H9 (cell line): ENCODE data around the gene RNPEPL1. TPM values are rescaled to one million over a fixed set of nuclear protein-coding genes. Genes with fewer than 3 reads are reported as not detected.

ENCODE experiments used
- DNase-seq: peaks from one replicate; pipeline ENCODE4 v3.0.0-alpha.2; 2017
- H2AFZ ChIP-seq: one replicate; pipeline ENCODE4 v1.6.1; 2013; ENCODE audit warnings: mild to moderate bottlenecking, low read length, control low read depth, moderate library complexity
- H2AK5ac ChIP-seq: 2 replicates; pipeline ENCODE4 v1.6.1; 2013; ENCODE audit warnings: low read length, control low read depth, mixed read lengths; ENCODE audit not compliant: insufficient read length
- H2BK120ac ChIP-seq: one replicate; pipeline ENCODE4 v1.6.1; 2013; ENCODE audit warnings: low read depth, mild to moderate bottlenecking, low read length, control low read depth, inconsistent platforms; ENCODE audit not compliant: poor library complexity, severe bottlenecking
- H2BK12ac ChIP-seq: 2 replicates; pipeline ENCODE4 v1.6.1; 2013; ENCODE audit warnings: low read length, control low read depth, mixed read lengths, low read depth; ENCODE audit not compliant: insufficient read length
- H2BK15ac ChIP-seq: 2 replicates; pipeline ENCODE4 v1.6.1; 2013; ENCODE audit warnings: low read depth, low read length, control low read depth
- H2BK20ac ChIP-seq: one replicate; pipeline ENCODE4 v1.6.1; 2013; ENCODE audit warnings: low read depth, mild to moderate bottlenecking, low read length, control low read depth, inconsistent platforms; ENCODE audit not compliant: poor library complexity, severe bottlenecking
- H2BK5ac ChIP-seq: 2 replicates; pipeline ENCODE4 v1.6.1; 2013; ENCODE audit warnings: low read length, control low read depth, mixed read lengths; ENCODE audit not compliant: insufficient read length
- H3K14ac ChIP-seq: 2 replicates; pipeline ENCODE4 v1.6.1; 2013; ENCODE audit warnings: low read length, control low read depth; ENCODE audit not compliant: insufficient read depth
- H3K18ac ChIP-seq: 2 replicates; pipeline ENCODE4 v1.6.1; 2013; ENCODE audit warnings: low read depth, mild to moderate bottlenecking, mixed read lengths, low read length, control low read depth; ENCODE audit not compliant: insufficient read length
- H3K23ac ChIP-seq: 2 replicates; pipeline ENCODE4 v1.6.1; 2013; ENCODE audit warnings: low read length, control low read depth, mixed read lengths, low read depth; ENCODE audit not compliant: insufficient read length
- H3K23me2 ChIP-seq: 2 replicates; pipeline ENCODE4 v1.6.1; 2013; ENCODE audit warnings: low read depth, mild to moderate bottlenecking, mixed read lengths, low read length, control low read depth; ENCODE audit not compliant: insufficient read length, poor library complexity, severe bottlenecking
- H3K27ac ChIP-seq: 2 replicates; pipeline ENCODE4 v1.5.1; 2013; ENCODE audit warnings: low read length, control low read depth, mixed read lengths, low read depth; ENCODE audit not compliant: insufficient read length
- H3K27me3 ChIP-seq: 2 replicates; pipeline ENCODE4 v1.6.1; 2013; ENCODE audit warnings: low read length, control low read depth, inconsistent platforms; ENCODE audit not compliant: insufficient read depth
- H3K4ac ChIP-seq: 2 replicates; pipeline ENCODE4 v1.6.1; 2013; ENCODE audit warnings: low read depth, mild to moderate bottlenecking, control low read depth, inconsistent platforms, low read length, moderate library complexity
- H3K4me1 ChIP-seq: 2 replicates; pipeline ENCODE4 v1.6.1; 2013; ENCODE audit warnings: low read length, control low read depth, inconsistent platforms; ENCODE audit not compliant: insufficient read depth
- H3K4me2 ChIP-seq: 2 replicates; pipeline ENCODE4 v1.6.1; 2013; ENCODE audit warnings: low read length, control low read depth, mixed read lengths; ENCODE audit not compliant: insufficient read length, insufficient read depth
- H3K56ac ChIP-seq: 2 replicates; pipeline ENCODE4 v1.6.1; 2013; ENCODE audit warnings: low read depth, mild to moderate bottlenecking, mixed read lengths, low read length, control low read depth; ENCODE audit not compliant: insufficient read length
- H3K79me1 ChIP-seq: 2 replicates; pipeline ENCODE4 v1.6.1; 2013; ENCODE audit warnings: low read depth, mild to moderate bottlenecking, moderate library complexity, low read length, control low read depth, inconsistent platforms; ENCODE audit not compliant: insufficient read depth, poor library complexity, severe bottlenecking
- H3K79me2 ChIP-seq: 2 replicates; pipeline ENCODE4 v1.6.1; 2013; ENCODE audit warnings: low read length, control low read depth, inconsistent platforms; ENCODE audit not compliant: insufficient read depth
- H3K9ac ChIP-seq: 2 replicates; pipeline ENCODE4 v1.6.1; 2013; ENCODE audit warnings: low read length, control low read depth, mixed read lengths; ENCODE audit not compliant: insufficient read length; ENCODE audit errors: extremely low read depth
- H3K9me3 ChIP-seq: one replicate; pipeline ENCODE4 v1.6.1; 2013; ENCODE audit warnings: low read depth, low read length, inconsistent platforms; ENCODE audit not compliant: control insufficient read depth
- H3T11ph ChIP-seq: one replicate; pipeline ENCODE4 v1.6.1; 2013; ENCODE audit warnings: mild to moderate bottlenecking, low read length, control low read depth, inconsistent platforms
- H4K20me1 ChIP-seq: one replicate; pipeline ENCODE4 v1.6.1; 2013; ENCODE audit not compliant: control insufficient read depth, insufficient read length, insufficient read depth
- H4K5ac ChIP-seq: 2 replicates; pipeline ENCODE4 v1.6.1; 2013; ENCODE audit warnings: low read depth, mild to moderate bottlenecking, mixed read lengths, low read length, control low read depth; ENCODE audit not compliant: insufficient read length
- H4K8ac ChIP-seq: replicated peaks from 2 replicates; pipeline ENCODE4 v1.6.1; 2013; ENCODE audit warnings: low read length, control low read depth, mixed read lengths, low read depth; ENCODE audit not compliant: insufficient read length
- H4K91ac ChIP-seq: 2 replicates; pipeline ENCODE4 v1.6.1; 2013; ENCODE audit warnings: low read depth, mild to moderate bottlenecking, moderate library complexity, mixed read lengths, low read length, control low read depth; ENCODE audit not compliant: insufficient read length
- H3K27ac Mint-ChIP-seq, 3 experiments: 2 replicates in 2 of 3; 3 replicates in 1 of 3; pipeline ENCODE4 v1.8.0; 2020 to 2021; ENCODE audit warnings: mixed read lengths in 3 of 3, mild to moderate bottlenecking in 1 of 3, moderate library complexity in 1 of 3
- H3K27me3 Mint-ChIP-seq: 2 replicates; pipeline ENCODE4 v1.8.0; 2021; ENCODE audit warnings: low read depth, mild to moderate bottlenecking, moderate library complexity, mixed read lengths
- H3K36me3 Mint-ChIP-seq, 3 experiments: 2 replicates in 2 of 3; 3 replicates in 1 of 3; pipeline ENCODE4 v1.8.0; 2020 to 2021; ENCODE audit warnings: low read depth in 3 of 3, mixed read lengths in 3 of 3; ENCODE audit not compliant: insufficient read depth in 1 of 3
- H3K4me1 Mint-ChIP-seq, 2 experiments: 2 replicates each; pipeline ENCODE4 v1.8.0; 2020; ENCODE audit warnings: mixed read lengths in 2 of 2
- H3K4me3 Mint-ChIP-seq, 2 experiments: 2 replicates in 1 of 2; 3 replicates in 1 of 2; pipeline ENCODE4 v1.8.0; 2020 to 2021; ENCODE audit warnings: mild to moderate bottlenecking in 2 of 2, mixed read lengths in 2 of 2, moderate library complexity in 1 of 2
- H3K9me3 Mint-ChIP-seq, 2 experiments: 2 replicates in 1 of 2; 3 replicates in 1 of 2; pipeline ENCODE4 v1.8.0; 2020; ENCODE audit warnings: mild to moderate bottlenecking in 2 of 2, mixed read lengths in 2 of 2, moderate library complexity in 1 of 2
- WGBS: extraction: QIAGEN DNeasy Blood & Tissue Kit; methylation state at CpG from one replicate; pipeline ENCODE4 v1.1.7; 2013; ENCODE audit warnings: missing lambda C conversion rate, low lambda C conversion rate, mixed read lengths; ENCODE audit not compliant: insufficient read length; ENCODE audit errors: extremely low coverage; 5-methylcytosine and 5-hydroxymethylcytosine counted together
- total RNA-seq: library from RNA; stranded (reverse); gene quantifications from 2 replicates; pipeline ENCODE4 v1.2.1, GENCODE V29; 2021
- TF ChIP-seq, protein P1 (sequence below): fragments of 200-600 bp; sonication (generic); conservative IDR thresholded peaks from 3 replicates; pipeline ENCODE4 v1.8.0; 2021; ENCODE audit warnings: antibody characterized with exemption, mild to moderate bottlenecking

RNPEPL1 gene
- total RNA-seq, 1 experiment from 2014 or later = 22.5 TPM

DNA sequence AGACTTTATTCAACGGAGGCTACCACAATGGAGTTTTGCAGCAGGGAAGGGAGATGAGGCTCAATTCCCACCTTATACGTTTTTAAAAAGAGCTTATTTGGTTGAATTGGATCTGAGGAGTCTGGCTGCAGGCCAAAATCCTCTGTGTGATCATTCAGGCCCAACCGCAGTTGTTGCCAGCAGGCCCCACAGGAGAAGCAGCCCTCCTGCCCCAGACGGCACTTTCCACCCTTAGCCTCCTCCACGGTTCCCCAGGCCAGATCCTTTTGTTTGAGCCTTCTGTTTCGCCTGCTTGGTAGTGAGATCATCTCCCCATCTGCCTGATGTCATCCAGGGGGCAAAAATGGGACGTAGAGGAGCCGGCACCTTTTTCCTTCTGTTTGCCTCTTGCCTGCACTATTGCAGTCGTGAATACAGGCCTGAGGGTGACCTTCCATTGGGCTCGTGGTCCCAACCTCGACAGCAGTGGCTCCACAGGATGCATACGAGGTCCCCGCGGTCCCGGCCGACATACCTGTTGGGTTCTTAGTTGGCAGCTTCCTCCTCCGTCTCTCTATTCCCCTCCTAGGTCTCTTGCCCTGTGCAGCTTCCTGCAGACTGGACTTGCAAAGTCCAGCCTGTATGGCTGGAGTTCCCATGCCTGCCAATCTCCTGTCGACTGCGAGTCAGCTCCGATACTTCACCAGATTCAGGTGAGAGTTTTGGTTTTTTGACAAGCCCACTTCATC lies 47.7 kb downstream of the RNPEPL1 start:
- no peak overlapping the region for H3K18ac ChIP-seq
- H3K4me1 ChIP-seq = no peaks in the 10 kb centered on the region
- no CpG with 5 or more reads among the region's 20 CpGs for WGBS
- H3K23ac ChIP-seq = no peak overlapping the region
- H3K4me1 Mint-ChIP-seq = 0 out of 4 replicates have a peak, but pooled peaks cover 0 to 2% of the 10 kb centered on the region in 2 experiments
- H4K8ac ChIP-seq = no peak overlapping the region
- no peak overlapping the region for H2AK5ac ChIP-seq
- TF ChIP-seq, protein P1, sequence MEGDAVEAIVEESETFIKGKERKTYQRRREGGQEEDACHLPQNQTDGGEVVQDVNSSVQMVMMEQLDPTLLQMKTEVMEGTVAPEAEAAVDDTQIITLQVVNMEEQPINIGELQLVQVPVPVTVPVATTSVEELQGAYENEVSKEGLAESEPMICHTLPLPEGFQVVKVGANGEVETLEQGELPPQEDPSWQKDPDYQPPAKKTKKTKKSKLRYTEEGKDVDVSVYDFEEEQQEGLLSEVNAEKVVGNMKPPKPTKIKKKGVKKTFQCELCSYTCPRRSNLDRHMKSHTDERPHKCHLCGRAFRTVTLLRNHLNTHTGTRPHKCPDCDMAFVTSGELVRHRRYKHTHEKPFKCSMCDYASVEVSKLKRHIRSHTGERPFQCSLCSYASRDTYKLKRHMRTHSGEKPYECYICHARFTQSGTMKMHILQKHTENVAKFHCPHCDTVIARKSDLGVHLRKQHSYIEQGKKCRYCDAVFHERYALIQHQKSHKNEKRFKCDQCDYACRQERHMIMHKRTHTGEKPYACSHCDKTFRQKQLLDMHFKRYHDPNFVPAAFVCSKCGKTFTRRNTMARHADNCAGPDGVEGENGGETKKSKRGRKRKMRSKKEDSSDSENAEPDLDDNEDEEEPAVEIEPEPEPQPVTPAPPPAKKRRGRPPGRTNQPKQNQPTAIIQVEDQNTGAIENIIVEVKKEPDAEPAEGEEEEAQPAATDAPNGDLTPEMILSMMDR = no peak
- no peak overlapping the region for H2BK12ac ChIP-seq
- no peak overlapping the region for H3K4me3 Mint-ChIP-seq
- no peak overlapping the region for H3T11ph ChIP-seq
- H3K27me3 ChIP-seq = no peaks in the 10 kb centered on the region
- H4K91ac ChIP-seq = no peak overlapping the region
- no peak overlapping the region for H4K5ac ChIP-seq
- H3K9me3 Mint-ChIP-seq = peaks cover 24 to 47% of the 10 kb centered on the region in 2 experiments
- no peaks in the 10 kb centered on the region for H4K20me1 ChIP-seq
- H3K9me3 ChIP-seq = no peaks in the 10 kb centered on the region
- no peak overlapping the region for H3K27ac Mint-ChIP-seq
- H2BK120ac ChIP-seq = no peak overlapping the region
- no peaks in the 10 kb centered on the region for H3K79me2 ChIP-seq
- H3K56ac ChIP-seq = no peak overlapping the region
- no peak overlapping the region for H3K9ac ChIP-seq
- no peaks in the 10 kb centered on the region for H3K23me2 ChIP-seq
- H3K27ac ChIP-seq = no peak overlapping the region
- DNase-seq = no peak
- no peak overlapping the region for H2AFZ ChIP-seq
- peaks cover 2 to 20% (median 5%) of the 10 kb centered on the region in 3 experiments; a peak in 6 of 7 replicates for H3K36me3 Mint-ChIP-seq
- no peak overlapping the region for H2BK20ac ChIP-seq
- H2BK15ac ChIP-seq = no peak overlapping the region
- H3K4ac ChIP-seq = no peak overlapping the region
- H3K27me3 Mint-ChIP-seq = peaks cover 15% of the 10 kb centered on the region
- no peaks in the 10 kb centered on the region for H3K79me1 ChIP-seq
- no peak overlapping the region for H3K4me2 ChIP-seq
- no peak overlapping the region for H3K14ac ChIP-seq
- no peak overlapping the region for H2BK5ac ChIP-seq
